IMR-90 (cell line): ENCODE measurements around the gene DMD. TPM values are rescaled to one million over a fixed set of nuclear protein-coding genes. Genes with fewer than 3 reads are reported as not detected.

Experiments used
- ATAC-seq: fragments of 200-7000 bp; cut with Tn5 transposase; 2 replicates; pipeline ENCODE4 v1.9.1; 2020; ENCODE audit warnings: low read depth, mild to moderate bottlenecking, moderate library complexity
- BruUV-seq: library from RNA; stranded (reverse); fragments of 400-500 nt; replicated peaks from 2 replicates; lab custom pipeline; 2021; lab: Mats Ljungman, UMichigan
- CTCF ChIA-PET: fragments of 300-600 bp; formaldehyde crosslinking; extraction: SDS; loops from one replicate; lab custom pipeline; 2021; ENCODE audit warnings: antibody characterized with exemption; lab: Yijun Ruan, JAX
- POLR2A ChIA-PET: fragments of 300-600 bp; sonication (Branson Sonifier 250); formaldehyde crosslinking; loops from one replicate; lab custom pipeline; 2022; ENCODE audit warnings: antibody characterized with exemption; ENCODE audit not compliant: unreplicated experiment; lab: Charles Lee
- DNase-seq: peaks from one replicate; pipeline ENCODE4 v3.0.0; 2013
- H2AFZ ChIP-seq: replicated peaks from 2 replicates; pipeline ENCODE3; 2013; ENCODE audit warnings: low read length, mild to moderate bottlenecking; ENCODE audit not compliant: poor library complexity
- H2AK5ac ChIP-seq: 2 replicates; pipeline ENCODE4 v1.6.1; 2013; ENCODE audit warnings: low read depth, low read length, inconsistent platforms
- H2AK9ac ChIP-seq: replicated peaks from 2 replicates; pipeline ENCODE3; 2013; ENCODE audit warnings: mild to moderate bottlenecking, low read depth, low read length, moderate library complexity; ENCODE audit not compliant: poor library complexity
- H2BK120ac ChIP-seq: 2 replicates; pipeline ENCODE4 v1.6.1; 2013; ENCODE audit warnings: low read depth, low read length, inconsistent platforms
- H2BK15ac ChIP-seq: 3 replicates; pipeline ENCODE4 v1.6.1; 2013; ENCODE audit warnings: low read depth, low read length, inconsistent platforms
- H2BK20ac ChIP-seq: 2 replicates; pipeline ENCODE4 v1.6.1; 2013; ENCODE audit warnings: low read depth, mild to moderate bottlenecking, inconsistent platforms, low read length, moderate library complexity
- H2BK5ac ChIP-seq: 2 replicates; pipeline ENCODE4 v1.6.1; 2013; ENCODE audit warnings: mild to moderate bottlenecking, low read depth, low read length, inconsistent platforms; ENCODE audit not compliant: poor library complexity, severe bottlenecking
- H3K14ac ChIP-seq: replicated peaks from 2 replicates; pipeline ENCODE4 v1.6.1; 2013; ENCODE audit warnings: low read depth, low read length, inconsistent platforms
- H3K18ac ChIP-seq: 2 replicates; pipeline ENCODE4 v1.6.1; 2013; ENCODE audit warnings: low read depth, low read length, control low read depth
- H3K23ac ChIP-seq: 2 replicates; pipeline ENCODE4 v1.6.1; 2013; ENCODE audit warnings: low read depth, low read length, inconsistent platforms
- H3K27ac ChIP-seq: 2 replicates; pipeline ENCODE4 v1.5.1; 2013; ENCODE audit warnings: mild to moderate bottlenecking, control low read depth, low read length; ENCODE audit not compliant: insufficient read depth
- H3K27me3 ChIP-seq: 2 replicates; pipeline ENCODE4 v1.6.1; 2013; ENCODE audit warnings: low read length; ENCODE audit not compliant: control insufficient read depth, insufficient read depth
- H3K36me3 ChIP-seq: 2 replicates; pipeline ENCODE4 v1.6.1; 2013; ENCODE audit warnings: low read length, mixed read lengths; ENCODE audit not compliant: control insufficient read depth, insufficient read depth
- H3K4ac ChIP-seq: 2 replicates; pipeline ENCODE4 v1.6.1; 2013; ENCODE audit warnings: low read depth, low read length, inconsistent platforms
- H3K4me1 ChIP-seq: 2 replicates; pipeline ENCODE4 v1.6.1; 2013; ENCODE audit warnings: low read length, mixed read lengths; ENCODE audit not compliant: control insufficient read depth, insufficient read depth
- H3K4me2 ChIP-seq: 2 replicates; pipeline ENCODE4 v1.6.1; 2013; ENCODE audit warnings: low read depth, mild to moderate bottlenecking, control low read depth, low read length, moderate library complexity
- H3K4me3 ChIP-seq: 2 replicates; pipeline ENCODE4 v1.5.1; 2013; ENCODE audit warnings: low read depth, mild to moderate bottlenecking, control low read depth, low read length, moderate library complexity; ENCODE audit not compliant: insufficient read depth
- H3K56ac ChIP-seq: 2 replicates; pipeline ENCODE4 v1.6.1; 2013; ENCODE audit warnings: low read length, inconsistent platforms; ENCODE audit not compliant: insufficient read depth; ENCODE audit errors: extremely low read depth
- H3K79me1 ChIP-seq, 2 experiments: 2 replicates each; pipeline ENCODE4 v1.6.1; 2013; ENCODE audit warnings: low read length in 2 of 2, inconsistent platforms in 1 of 2, low read depth in 1 of 2
- H3K9ac ChIP-seq: 2 replicates; pipeline ENCODE4 v1.6.1; 2013; ENCODE audit warnings: low read depth, low read length, control low read depth
- H3K9me1 ChIP-seq: 2 replicates; pipeline ENCODE4 v1.6.1; 2013; ENCODE audit warnings: low read length, inconsistent platforms; ENCODE audit not compliant: insufficient read depth
- H3K9me3 ChIP-seq: 2 replicates; pipeline ENCODE4 v1.6.1; 2013; ENCODE audit warnings: low read length; ENCODE audit not compliant: control insufficient read depth, insufficient read depth
- H4K20me1 ChIP-seq: 2 replicates; pipeline ENCODE4 v1.6.1; 2013; ENCODE audit warnings: low read length, inconsistent platforms; ENCODE audit not compliant: insufficient read depth
- H4K5ac ChIP-seq: 2 replicates; pipeline ENCODE4 v1.6.1; 2013; ENCODE audit warnings: mild to moderate bottlenecking, low read depth, low read length, control low read depth
- H4K8ac ChIP-seq, 2 experiments: 2 replicates each; pipeline ENCODE4 v1.6.1; 2013; ENCODE audit warnings: low read depth in 2 of 2, low read length in 2 of 2, control low read depth in 1 of 2, inconsistent platforms in 1 of 2
- H4K91ac ChIP-seq: 2 replicates; pipeline ENCODE4 v1.6.1; 2013; ENCODE audit warnings: low read depth, low read length, inconsistent platforms; ENCODE audit not compliant: insufficient read depth
- CHD1 ChIP-seq: IDR thresholded peaks from 2 replicates; pipeline ENCODE4 v1.6.1; 2012; ENCODE audit warnings: low read depth, low read length, improper control_type of control experiment
- FOS ChIP-seq: fragments of 150-350 bp; IDR thresholded peaks from 2 replicates; pipeline ENCODE4 v1.6.1; 2016; ENCODE audit warnings: low read depth, low read length
- MAFK ChIP-seq: IDR thresholded peaks from 2 replicates; pipeline ENCODE4 v1.6.1; 2012; ENCODE audit warnings: low read depth, low read length, improper control_type of control experiment
- MAZ ChIP-seq: IDR thresholded peaks from 2 replicates; pipeline ENCODE4 v1.6.1; 2012; ENCODE audit warnings: low read depth, mild to moderate bottlenecking, low read length, improper control_type of control experiment, moderate library complexity, borderline replicate concordance
- NFE2L2 ChIP-seq: fragments of 150-350 bp; IDR thresholded peaks from 2 replicates; pipeline ENCODE4 v1.6.1; 2016; ENCODE audit warnings: low read depth, mild to moderate bottlenecking, low read length
- POLR2A ChIP-seq: IDR thresholded peaks from 2 replicates; pipeline ENCODE4 v1.6.1; 2012; ENCODE audit warnings: mild to moderate bottlenecking, low read depth, low read length
- RFX5 ChIP-seq: IDR thresholded peaks from 2 replicates; pipeline ENCODE4 v1.8.0; 2012; ENCODE audit warnings: low read depth, mild to moderate bottlenecking, low read length, moderate library complexity
- SMC3 ChIP-seq: fragments of 150-350 bp; IDR thresholded peaks from 2 replicates; pipeline ENCODE4 v1.6.1; 2016; ENCODE audit warnings: low read depth, mild to moderate bottlenecking, antibody characterized with exemption, low read length, moderate library complexity
- USF2 ChIP-seq: fragments of 150-350 bp; IDR thresholded peaks from 2 replicates; pipeline ENCODE4 v1.6.1; 2017; ENCODE audit warnings: mild to moderate bottlenecking, antibody characterized with exemption, low read length, low read depth
- WGBS, 2 experiments: methylation state at CpG; one replicate each; pipeline versions ENCODE4 v1.1.5 to v1.1.7; 2013; ENCODE audit warnings: missing lambda C conversion rate in 2 of 2; ENCODE audit not compliant: insufficient read length in 1 of 2; ENCODE audit errors: extremely low coverage in 2 of 2; 5-methylcytosine and 5-hydroxymethylcytosine counted together
- dilution Hi-C: fragments of 300-500 bp; cut with HindIII; formaldehyde crosslinking; loops from one replicate; pipeline ENCODE4 v1.14.3; 2018; ENCODE audit warnings: low sequenced_read_pairs; ENCODE audit not compliant: unreplicated experiment
- in situ Hi-C: fragments of 300-500 bp; cut with MboI; formaldehyde crosslinking; loops from 3 replicates; pipeline ENCODE4 v1.14.3; 2019; ENCODE audit warnings: low sequenced_read_pairs, inconsistent platforms, mixed read lengths
- intact Hi-C: fragments of 100-400 bp; cut with micrococcal nuclease; formaldehyde crosslinking; loops from 2 replicates; pipeline ENCODE4 v1.10.0; 2022
- polyA plus RNA-seq, 3 experiments: library from polyadenylated mRNA; depleted of rRNA; stranded (reverse); fragments of >200 nt; gene quantifications; 2 replicates each; pipeline ENCODE4 v1.2.3, GENCODE V29; 2012; ENCODE audit warnings: low replicate concordance in 1 of 3
- total RNA-seq: library from RNA; depleted of rRNA; stranded (reverse); fragments of >200 nt; gene quantifications from 2 replicates; pipeline ENCODE4 v1.2.3, GENCODE V29; 2012
- TF ChIP-seq, protein P1 (sequence below): fragments of 150-350 bp; IDR thresholded peaks from 2 replicates; pipeline ENCODE4 v1.6.1; 2016; ENCODE audit warnings: low read depth, mild to moderate bottlenecking, low read length, moderate library complexity, borderline replicate concordance

Gene DMD
- total and polyA plus RNA-seq, 2 of the 4 experiments (the other 2 are of a cell fraction) = 6.6 to 11.8 TPM

GRCh38 chrX:33175201-33175600 lies 36.1 kb downstream of the DMD start:
- dilution Hi-C loops (no loop called here), intact Hi-C loops (no loop called here), in situ Hi-C loops (no loop called here)
- Histone ChIP-seq H4K8ac (no peak overlapping the region), H2AK9ac (no peak overlapping the region), H3K4ac (no peak overlapping the region), H3K56ac (no peak overlapping the region), H3K9me3 (no peaks in the 10 kb centered on the region), H3K14ac (no peak overlapping the region), H2BK5ac (no peak overlapping the region), H4K91ac (no peak overlapping the region), H3K4me2 (no peak overlapping the region), H3K4me1 (no peaks in the 10 kb centered on the region), H3K9me1 (no peaks in the 10 kb centered on the region), H2BK15ac (no peak overlapping the region), H3K23ac (no peak overlapping the region), H3K36me3 (no peaks in the 10 kb centered on the region), H4K20me1 (no peaks in the 10 kb centered on the region), H3K79me1 (no peaks in the 10 kb centered on the region), H3K9ac (no peak overlapping the region), H3K27me3 (no peaks in the 10 kb centered on the region), H2BK20ac (no peak overlapping the region), H2AK5ac (no peak overlapping the region), H4K5ac (no peak overlapping the region), H3K18ac (no peak overlapping the region), H3K27ac (no peak overlapping the region), H2BK120ac (no peak overlapping the region), H2AFZ (no peak overlapping the region), H3K4me3 (no peak overlapping the region)
- no CpG with 5 or more reads among the region's 1 CpG for WGBS, 2 experiments
- no peak for ATAC-seq
- DNase-seq = no peak
- TF ChIP-seq CHD1 (no peak), RFX5 (no peak), MAZ (no peak), MAFK (no peak), NFE2L2 (no peak), FOS (no peak), SMC3 (no peak), USF2 (no peak), POLR2A (no peak)
- TF ChIP-seq, protein P1, sequence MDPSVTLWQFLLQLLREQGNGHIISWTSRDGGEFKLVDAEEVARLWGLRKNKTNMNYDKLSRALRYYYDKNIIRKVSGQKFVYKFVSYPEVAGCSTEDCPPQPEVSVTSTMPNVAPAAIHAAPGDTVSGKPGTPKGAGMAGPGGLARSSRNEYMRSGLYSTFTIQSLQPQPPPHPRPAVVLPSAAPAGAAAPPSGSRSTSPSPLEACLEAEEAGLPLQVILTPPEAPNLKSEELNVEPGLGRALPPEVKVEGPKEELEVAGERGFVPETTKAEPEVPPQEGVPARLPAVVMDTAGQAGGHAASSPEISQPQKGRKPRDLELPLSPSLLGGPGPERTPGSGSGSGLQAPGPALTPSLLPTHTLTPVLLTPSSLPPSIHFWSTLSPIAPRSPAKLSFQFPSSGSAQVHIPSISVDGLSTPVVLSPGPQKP = no peak
- ChIA-PET CTCF (interaction anchor here (0.5 kb wide), 1 partner anchor 487 kb away, joined by 3 read pairs; no protein-coding TSS in a partner anchor), POLR2A (no interaction called here)
- no TSS peak for BruUV-seq
